Uterus (tissue), 4 donors: ENCODE measurements around the gene LENG9. TPM values are rescaled to one million over a fixed set of nuclear protein-coding genes. Genes with fewer than 3 reads are reported as not detected.
"Not testable (repeated sequence)": the region's sequence is repeated elsewhere in the genome, so short reads cannot be mapped to it uniquely, and the experiment has no call there.

Experiments used
- DNase-seq, 2 donors: peaks; one replicate each; pipeline ENCODE4 v3.0.0-alpha.2; 2019 to 2020
- H3K27ac ChIP-seq, 2 donors: fragments of 200-600 bp; sonication (generic); 1 replicate in 1 of 2; 2 replicates in 1 of 2; pipeline ENCODE4 v1.5.1; 2016 to 2018
- H3K27me3 ChIP-seq, 2 donors: fragments of 200-600 bp; sonication (generic); one replicate each; pipeline ENCODE4 v1.5.1; 2018 to 2019; ENCODE audit warnings: control low read depth in 1 of 2
- H3K36me3 ChIP-seq, 2 donors: fragments of 200-600 bp; sonication (generic); one replicate each; pipeline ENCODE4 v1.5.1; 2019; ENCODE audit warnings: control low read depth in 1 of 2
- H3K4me1 ChIP-seq, 2 donors: fragments of 200-600 bp; sonication (generic); one replicate each; pipeline ENCODE4 v1.5.1; 2018 to 2019; ENCODE audit warnings: control low read depth in 1 of 2
- H3K4me3 ChIP-seq, 2 donors: fragments of 200-600 bp; sonication (generic); 1 replicate in 1 of 2; 2 replicates in 1 of 2; pipeline ENCODE4 v1.5.1; 2018 to 2019; ENCODE audit warnings: mild to moderate bottlenecking in 1 of 2
- H3K9me3 ChIP-seq, 2 donors: fragments of 200-600 bp; sonication (generic); one replicate each; pipeline ENCODE4 v1.5.1; 2019; ENCODE audit warnings: control low read depth in 1 of 2
- POLR2A ChIP-seq, 2 donors: fragments of 450-650 bp; IDR thresholded peaks; one replicate each; pipeline ENCODE4 v1.6.1; 2016; ENCODE audit warnings: antibody characterized with exemption in 2 of 2, mild to moderate bottlenecking in 1 of 2, moderate library complexity in 1 of 2
- intact Hi-C: fragments of 100-400 bp; cut with DNase I; formaldehyde crosslinking; loops from one replicate; pipeline ENCODE4 v1.15.1; 2023; ENCODE audit warnings: low total_unique reads
- total RNA-seq, 4 donors: library from RNA; depleted of rRNA in 3 of 4; stranded (reverse); fragments of >200 nt in 3 of 4; gene quantifications; one replicate each; pipeline versions ENCODE4 v1.1.0 to v1.2.4, GENCODE V29; 2014 to 2023
- TF ChIP-seq, protein P1 (sequence below), 4 experiments: fragments of 200-600 bp in 2 of 4; fragments of 450-650 bp in 2 of 4; sonication (generic) in 2 of 4; IDR thresholded peaks; one replicate each; pipeline ENCODE4 v1.5.1; 2016 to 2019; ENCODE audit warnings: antibody characterized with exemption in 4 of 4, mild to moderate bottlenecking in 2 of 4, moderate library complexity in 1 of 4
- donor health status: DM: yes; HTN: yes; CAD: no.

The LENG9 gene
- total RNA-seq, 4 donors from 2014 or later: 3.7 to 7.1 (median 3.8) TPM; not detected in 1

DNA sequence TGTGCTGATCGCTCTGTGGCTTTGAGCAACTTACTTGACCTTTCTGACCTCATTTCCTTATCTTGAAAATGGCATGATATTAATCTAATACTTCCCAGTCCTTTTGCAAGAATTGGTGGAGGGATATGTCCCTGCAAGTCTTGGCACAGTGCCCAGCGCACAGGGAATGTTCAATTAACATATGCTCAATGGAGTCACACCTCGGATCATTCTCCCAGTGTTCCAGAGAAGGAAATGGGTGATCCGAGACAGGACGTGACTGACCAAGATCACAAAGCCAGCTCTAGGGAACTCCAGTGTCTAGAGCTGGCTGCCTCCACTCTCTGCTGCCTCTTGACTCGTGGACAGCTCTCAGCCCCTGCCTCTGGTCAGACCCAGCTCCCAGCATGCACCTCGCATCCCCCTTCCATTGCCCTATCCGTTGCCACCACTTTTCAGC lies 5.9 kb upstream of the LENG9 start:
- peak in 1 of 2 donors; percentile 64 for DNase-seq
- TF ChIP-seq POLR2A (IDR thresholded peaks at IDR 0.05): no peak
- TF ChIP-seq, protein P1, sequence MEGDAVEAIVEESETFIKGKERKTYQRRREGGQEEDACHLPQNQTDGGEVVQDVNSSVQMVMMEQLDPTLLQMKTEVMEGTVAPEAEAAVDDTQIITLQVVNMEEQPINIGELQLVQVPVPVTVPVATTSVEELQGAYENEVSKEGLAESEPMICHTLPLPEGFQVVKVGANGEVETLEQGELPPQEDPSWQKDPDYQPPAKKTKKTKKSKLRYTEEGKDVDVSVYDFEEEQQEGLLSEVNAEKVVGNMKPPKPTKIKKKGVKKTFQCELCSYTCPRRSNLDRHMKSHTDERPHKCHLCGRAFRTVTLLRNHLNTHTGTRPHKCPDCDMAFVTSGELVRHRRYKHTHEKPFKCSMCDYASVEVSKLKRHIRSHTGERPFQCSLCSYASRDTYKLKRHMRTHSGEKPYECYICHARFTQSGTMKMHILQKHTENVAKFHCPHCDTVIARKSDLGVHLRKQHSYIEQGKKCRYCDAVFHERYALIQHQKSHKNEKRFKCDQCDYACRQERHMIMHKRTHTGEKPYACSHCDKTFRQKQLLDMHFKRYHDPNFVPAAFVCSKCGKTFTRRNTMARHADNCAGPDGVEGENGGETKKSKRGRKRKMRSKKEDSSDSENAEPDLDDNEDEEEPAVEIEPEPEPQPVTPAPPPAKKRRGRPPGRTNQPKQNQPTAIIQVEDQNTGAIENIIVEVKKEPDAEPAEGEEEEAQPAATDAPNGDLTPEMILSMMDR (IDR thresholded peaks at IDR 0.05): no peak
- Histone ChIP-seq H3K27ac (peak overlapping the region in 1 of 2 donors; percentile 47), H3K36me3 (no peaks in the 10 kb centered on the region), H3K27me3 (peaks cover 0 to 4% of the 10 kb centered on the region in 2 donors), H3K9me3 (no peaks in the 10 kb centered on the region), H3K4me3 (no peak overlapping the region), H3K4me1 (no peaks in the 10 kb centered on the region)
- intact Hi-C loops: no loop called here

DNA sequence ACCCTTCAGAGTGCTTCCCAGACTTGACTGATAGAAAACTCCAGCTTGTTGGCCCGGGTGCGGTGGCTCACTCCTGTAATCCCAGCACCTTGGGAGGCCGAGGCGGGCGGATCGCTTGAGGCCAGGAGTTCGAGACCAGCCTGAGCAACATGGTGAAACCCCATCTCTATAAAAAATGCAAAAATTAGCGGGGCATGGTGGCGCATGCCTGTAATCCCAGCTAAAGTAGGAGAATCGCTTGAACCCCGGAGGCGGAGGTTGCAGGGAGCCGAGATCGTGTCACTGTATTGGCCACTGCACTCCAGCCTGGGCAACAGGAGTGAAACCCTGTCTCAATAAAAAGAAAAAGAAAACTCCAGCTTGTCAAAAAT lies 2.5 kb upstream of the LENG9 start:
- H3K36me3 ChIP-seq, H3K9me3 ChIP-seq, DNase-seq, H3K27me3 ChIP-seq, H3K4me3 ChIP-seq, intact Hi-C loops, H3K4me1 ChIP-seq, H3K27ac ChIP-seq: not testable (repeated sequence)

DNA sequence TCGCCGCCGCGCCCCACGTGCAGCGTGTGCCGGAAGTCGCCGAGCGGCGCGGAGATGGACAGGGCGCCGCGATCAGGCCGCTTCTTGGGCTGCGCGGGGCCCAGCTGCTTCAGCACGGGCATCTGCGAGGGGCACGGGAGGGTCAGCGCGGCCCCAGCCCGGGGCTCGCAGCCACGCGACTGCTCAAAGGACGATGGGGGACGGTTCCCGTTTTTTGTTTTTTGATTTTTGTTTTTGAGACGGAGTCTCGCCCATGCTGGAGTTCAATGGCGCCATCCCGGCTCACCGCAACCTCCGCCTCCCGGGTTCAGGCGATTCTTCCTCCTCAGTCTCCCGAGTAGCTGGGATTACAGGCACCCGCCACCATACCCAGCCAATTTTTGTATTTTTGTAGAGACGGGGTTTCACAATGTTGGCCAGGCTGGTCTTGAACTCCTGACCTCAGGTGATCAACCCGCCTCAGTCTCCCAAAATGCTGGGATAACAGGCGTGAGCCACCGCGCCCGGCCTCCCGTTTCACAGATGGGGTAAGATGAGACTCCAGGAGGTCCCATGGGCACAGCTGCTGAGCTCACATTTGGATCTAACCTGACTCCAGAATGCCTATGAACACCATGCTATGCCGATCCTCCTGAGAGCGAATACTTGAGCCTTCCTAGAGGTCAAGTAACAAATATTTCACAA lies 2.0 kb upstream of the LENG9 start:
- H3K27me3 ChIP-seq: peaks cover 0 to 1% of the 10 kb centered on the region in 2 donors
- no peaks in the 10 kb centered on the region for H3K4me1 ChIP-seq
- H3K9me3 ChIP-seq: no peaks in the 10 kb centered on the region
- no peak overlapping the region for H3K27ac ChIP-seq
- H3K36me3 ChIP-seq: no peaks in the 10 kb centered on the region
- H3K4me3 ChIP-seq: no peak overlapping the region
- intact Hi-C loops: no loop called here
- DNase-seq: no peak
- TF ChIP-seq, protein P1 (IDR thresholded peaks at IDR 0.05): no peak
- no peak for TF ChIP-seq POLR2A (IDR thresholded peaks at IDR 0.05)

DNA sequence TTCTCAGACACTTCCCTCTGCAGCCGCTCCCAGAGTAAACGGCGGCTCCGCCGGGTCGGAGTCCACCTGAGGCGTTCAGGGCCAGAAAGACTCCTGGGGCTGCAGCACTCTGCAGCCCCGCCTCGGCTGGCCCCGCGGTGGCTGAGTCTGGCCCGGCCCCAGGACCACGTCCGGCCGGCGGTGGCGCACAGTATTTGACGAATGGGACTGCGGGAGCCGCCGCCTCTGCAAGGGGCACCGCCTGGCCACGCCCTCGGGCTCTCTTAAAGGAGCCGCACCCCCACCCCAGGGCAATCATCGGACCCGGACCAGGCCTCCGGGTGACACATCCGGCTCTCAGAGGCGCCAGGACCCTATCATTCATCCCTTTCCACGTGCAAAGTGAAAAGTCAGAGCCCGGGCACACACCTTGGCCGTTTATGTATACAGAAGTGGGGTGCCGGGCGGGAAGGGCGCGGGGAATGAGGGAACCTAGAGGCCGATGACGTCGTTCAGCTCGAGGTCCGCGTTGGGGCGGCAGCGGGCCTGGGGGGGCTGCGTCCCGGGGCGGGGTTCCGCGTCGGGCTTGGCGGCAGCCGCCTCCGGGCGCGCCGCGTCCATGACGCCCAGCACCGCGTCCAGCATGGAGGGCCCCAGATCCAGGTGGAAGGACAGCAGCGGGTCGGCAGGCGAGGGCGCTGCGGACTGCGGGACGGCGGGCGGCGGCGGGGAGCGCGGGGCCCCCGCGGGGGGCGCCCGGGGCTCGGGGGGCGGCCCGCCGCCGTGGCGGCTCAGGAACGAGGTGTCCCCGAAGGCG lies 1.2 kb upstream of the LENG9 start:
- intact Hi-C loops: no loop called here
- TF ChIP-seq, protein P1 (IDR thresholded peaks at IDR 0.05): peak in 1 of 4 experiments; percentile 21
- TF ChIP-seq POLR2A (IDR thresholded peaks at IDR 0.05): peak; percentile 29 to 38
- Histone ChIP-seq H3K9me3 (no peaks in the 10 kb centered on the region), H3K27me3 (no peaks in the 10 kb centered on the region), H3K27ac (peak overlapping the region; percentile 85 to 86), H3K36me3 (no peaks in the 10 kb centered on the region), H3K4me3 (peak overlapping the region; percentile 37 to 58), H3K4me1 (no peaks in the 10 kb centered on the region)
- DNase-seq: peak; percentile 75 to 77

DNA sequence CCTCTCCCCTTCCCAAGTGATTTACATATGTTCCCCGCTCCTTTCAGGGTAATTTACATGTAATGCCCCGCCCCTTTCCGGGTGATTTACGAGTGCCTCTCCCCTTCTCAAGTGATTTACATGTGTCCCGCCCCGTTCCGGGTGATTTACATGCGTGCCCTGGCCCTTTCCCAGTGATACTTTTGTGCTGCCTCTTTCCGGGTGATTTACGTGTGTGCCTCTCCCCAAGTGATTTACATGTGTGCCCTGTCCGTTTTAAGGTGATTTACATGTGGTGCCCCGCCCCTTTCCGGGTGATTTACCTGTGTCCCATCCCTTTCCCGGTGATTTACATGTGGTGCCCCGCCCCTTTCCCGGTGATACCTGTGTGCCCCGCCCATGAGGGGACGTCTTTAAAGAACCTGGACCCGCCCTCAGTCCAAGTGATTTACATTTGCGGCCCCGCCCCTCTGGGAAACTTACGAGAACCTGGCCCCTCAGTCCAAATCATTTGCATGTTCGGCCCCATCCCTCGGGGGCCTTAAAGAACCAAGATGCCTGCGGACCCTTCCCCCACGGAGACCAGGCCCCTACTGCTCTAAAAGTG lies 559 bp upstream of the LENG9 start:
- intact Hi-C loops: no loop called here

More for the DNA sequence above, 559 bp upstream of the LENG9 start:
- peak; percentile 66 to 81 for DNase-seq
- Histone ChIP-seq H3K36me3 (no peaks in the 10 kb centered on the region), H3K4me3 (peak overlapping the region; percentile 37 to 58), H3K4me1 (no peaks in the 10 kb centered on the region), H3K9me3 (no peaks in the 10 kb centered on the region), H3K27ac (peak overlapping the region; percentile 85 to 86), H3K27me3 (no peaks in the 10 kb centered on the region)
- no peak for TF ChIP-seq POLR2A (IDR thresholded peaks at IDR 0.05)
- TF ChIP-seq, protein P1 (IDR thresholded peaks at IDR 0.05): no peak
